ENCODE results near the gene MLIP.

MLIP gene

DNA sequence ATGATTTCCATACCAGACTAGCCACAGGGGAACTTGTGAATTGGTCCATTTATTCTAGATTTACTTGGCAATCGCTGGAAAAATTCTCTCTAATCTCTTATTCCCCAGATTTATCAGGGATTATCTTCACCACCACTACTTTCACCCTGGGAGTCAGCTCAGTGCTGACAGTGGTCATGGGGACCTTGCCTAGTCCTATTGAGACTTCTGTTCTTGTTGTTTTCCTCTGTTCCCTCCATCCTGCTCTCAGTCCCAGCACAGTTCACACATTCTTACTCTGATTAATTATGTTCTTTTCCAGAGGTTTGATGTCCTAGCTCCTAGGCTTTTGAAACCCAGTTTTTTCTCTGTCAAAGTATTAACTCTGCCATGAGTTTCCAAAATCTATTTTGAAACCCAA is 103.0 kb downstream of the MLIP start:
- no peaks in the 10 kb centered on the region for H3K36me3 ChIP-seq (ENCODE audit: insufficient read depth, low read length)
- H3K9me3 ChIP-seq (ENCODE audit: low read length), result no peaks in the 10 kb centered on the region
- no peaks in the 10 kb centered on the region for H4K20me1 ChIP-seq (ENCODE audit: insufficient read depth, low read length)
- H3K27me3 ChIP-seq (ENCODE audit: insufficient read depth, low read length), result no peaks in the 10 kb centered on the region
- H3K9me2 ChIP-seq (ENCODE audit: low read depth, low read length), result no peaks in the 10 kb centered on the region
- no peak overlapping the region for H3K4me3 ChIP-seq (ENCODE audit: low read depth, low read length, poor library complexity, severe bottlenecking)
- TF ChIP-seq CTCF (IDR thresholded peaks at IDR 0.05; ENCODE audit: low read length) (no peak), EZH2 (IDR thresholded peaks at IDR 0.05; ENCODE audit: borderline replicate concordance, low read length) (no peak)
- no peak overlapping the region for H3K4me2 ChIP-seq (ENCODE audit: low read length)
- no peak overlapping the region for H3K9ac ChIP-seq (ENCODE audit: low read length)
- H3K27ac ChIP-seq (ENCODE audit: low read depth, low read length, poor library complexity, severe bottlenecking), result no peak overlapping the region
- H3K4me1 ChIP-seq (ENCODE audit: insufficient read depth, low read length, severe bottlenecking), result no peaks in the 10 kb centered on the region
- no peaks in the 10 kb centered on the region for H3F3A ChIP-seq (ENCODE audit: insufficient read depth, low read length)
- H3K79me2 ChIP-seq (ENCODE audit: insufficient read depth, low read length), result no peaks in the 10 kb centered on the region
- H2AFZ ChIP-seq (ENCODE audit: low read length), result no peak overlapping the region

- no peaks in the 10 kb centered on the region for H3K9me3 ChIP-seq (ENCODE audit: low read length)
- no peak for TF ChIP-seq CTCF (IDR thresholded peaks at IDR 0.05; ENCODE audit: low read length)
- TF ChIP-seq EZH2 (IDR thresholded peaks at IDR 0.05; ENCODE audit: borderline replicate concordance, low read length), result no peak
- H3K4me3 ChIP-seq (ENCODE audit: low read depth, low read length, poor library complexity, severe bottlenecking), result no peak overlapping the region
Observed at GRCh38 chr6:54216336-54216735, 105.1 kb downstream of the MLIP start.

DNA sequence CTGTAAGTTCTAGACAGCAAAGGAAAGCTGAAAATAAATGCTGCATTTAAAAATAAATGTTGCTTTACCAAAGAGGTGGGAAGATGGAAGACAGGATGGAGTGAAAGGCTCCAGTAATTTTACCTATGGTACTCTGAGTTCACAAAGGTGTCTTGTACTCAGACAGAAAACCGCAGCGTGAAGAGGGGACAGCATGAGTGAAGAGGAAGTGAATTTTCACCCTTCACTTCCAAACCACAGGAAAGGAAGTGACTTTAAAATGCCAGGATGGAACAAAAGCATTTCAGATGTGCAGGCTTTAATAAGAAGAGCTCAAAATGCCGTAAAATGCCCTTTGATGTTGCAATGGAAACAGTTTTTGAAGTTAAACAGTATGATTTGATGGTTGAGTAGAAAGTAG is 105.8 kb downstream of the MLIP start:
- H3K4me1 ChIP-seq (ENCODE audit: insufficient read depth, low read length, severe bottlenecking), result no peaks in the 10 kb centered on the region
- TF ChIP-seq CTCF (IDR thresholded peaks at IDR 0.05; ENCODE audit: low read length) (no peak), EZH2 (IDR thresholded peaks at IDR 0.05; ENCODE audit: borderline replicate concordance, low read length) (no peak)

More at GRCh38 chr6:54216336-54216735, 105.1 kb downstream of the MLIP start:
- H3K79me2 ChIP-seq (ENCODE audit: insufficient read depth, low read length), result no peaks in the 10 kb centered on the region
- H3K9ac ChIP-seq (ENCODE audit: low read length), result no peak overlapping the region
- no peak overlapping the region for H2AFZ ChIP-seq (ENCODE audit: low read length)
- no peaks in the 10 kb centered on the region for H3K36me3 ChIP-seq (ENCODE audit: insufficient read depth, low read length)
- no peak overlapping the region for H3K27ac ChIP-seq (ENCODE audit: low read depth, low read length, poor library complexity, severe bottlenecking)
- no peaks in the 10 kb centered on the region for H3K9me2 ChIP-seq (ENCODE audit: low read depth, low read length)
- no peaks in the 10 kb centered on the region for H3K4me1 ChIP-seq (ENCODE audit: insufficient read depth, low read length, severe bottlenecking)
- no peaks in the 10 kb centered on the region for H3K27me3 ChIP-seq (ENCODE audit: insufficient read depth, low read length)
- no peaks in the 10 kb centered on the region for H3F3A ChIP-seq (ENCODE audit: insufficient read depth, low read length)
- H4K20me1 ChIP-seq (ENCODE audit: insufficient read depth, low read length), result no peaks in the 10 kb centered on the region
- no peak overlapping the region for H3K4me2 ChIP-seq (ENCODE audit: low read length)

More for the DNA sequence above, 105.8 kb downstream of the MLIP start:
- no peaks in the 10 kb centered on the region for H3K9me3 ChIP-seq (ENCODE audit: low read length)
- no peak overlapping the region for H3K4me3 ChIP-seq (ENCODE audit: low read depth, low read length, poor library complexity, severe bottlenecking)
- no peak overlapping the region for H3K4me2 ChIP-seq (ENCODE audit: low read length)
- no peaks in the 10 kb centered on the region for H3K9me2 ChIP-seq (ENCODE audit: low read depth, low read length)
- no peaks in the 10 kb centered on the region for H3K79me2 ChIP-seq (ENCODE audit: insufficient read depth, low read length)
- H3K27ac ChIP-seq (ENCODE audit: low read depth, low read length, poor library complexity, severe bottlenecking), result no peak overlapping the region
- no peaks in the 10 kb centered on the region for H3K36me3 ChIP-seq (ENCODE audit: insufficient read depth, low read length)
- H3K9ac ChIP-seq (ENCODE audit: low read length), result no peak overlapping the region
- H3F3A ChIP-seq (ENCODE audit: insufficient read depth, low read length), result no peaks in the 10 kb centered on the region
- no peaks in the 10 kb centered on the region for H3K27me3 ChIP-seq (ENCODE audit: insufficient read depth, low read length)
- no peak overlapping the region for H2AFZ ChIP-seq (ENCODE audit: low read length)
- no peaks in the 10 kb centered on the region for H4K20me1 ChIP-seq (ENCODE audit: insufficient read depth, low read length)
